Esophagus squamous epithelium (tissue), 5 donors: Measurements from ENCODE around the gene SNX8. TPM values are rescaled to one million over a fixed set of nuclear protein-coding genes. Genes with fewer than 3 reads are reported as not detected.

Experiments used
- DNase-seq: peaks from one replicate; lab custom pipeline; 2025; lab: John Stamatoyannopoulos, UW
- H3K27ac ChIP-seq, 4 donors: fragments of 200-600 bp; sonication (generic); one replicate each; pipeline ENCODE4 v1.5.1; 2016 to 2019; ENCODE audit warnings: mild to moderate bottlenecking in 1 of 4
- H3K27me3 ChIP-seq, 4 donors: fragments of 200-600 bp; sonication (generic); 1 replicate in 3 of 4; 2 replicates in 1 of 4; pipeline versions ENCODE4 v1.5.1 to v1.6.0; 2017 to 2021; ENCODE audit warnings: antibody characterized with exemption in 1 of 4
- H3K36me3 ChIP-seq, 3 donors: fragments of 200-600 bp; sonication (generic); one replicate each; pipeline ENCODE4 v1.5.1; 2016 to 2019
- H3K4me1 ChIP-seq, 3 donors: fragments of 200-600 bp; sonication (generic); one replicate each; pipeline ENCODE4 v1.5.1; 2017 to 2019
- H3K4me3 ChIP-seq, 4 donors: fragments of 200-600 bp; sonication (generic); 1 replicate in 3 of 4; 2 replicates in 1 of 4; pipeline ENCODE4 v1.5.1; 2016 to 2019; ENCODE audit warnings: mild to moderate bottlenecking in 2 of 4, moderate library complexity in 1 of 4
- H3K9me3 ChIP-seq, 3 donors: fragments of 200-600 bp; sonication (generic); one replicate each; pipeline ENCODE4 v1.5.1; 2016 to 2019
- POLR2A ChIP-seq, 4 donors: fragments of 450-650 bp; IDR thresholded peaks; one replicate each; pipeline ENCODE4 v1.6.1; 2017; ENCODE audit warnings: antibody characterized with exemption in 4 of 4, mild to moderate bottlenecking in 4 of 4, moderate library complexity in 3 of 4
- WGBS, 2 donors: methylation state at CpG; one replicate each; pipeline ENCODE4 v1.1.5; 2018; 5-methylcytosine and 5-hydroxymethylcytosine counted together
- intact Hi-C: fragments of 100-400 bp; cut with DNase I; formaldehyde crosslinking; loops from one replicate; pipeline ENCODE4 v1.15.0; 2022
- total RNA-seq, 4 donors: library from RNA; depleted of rRNA; stranded (reverse); fragments of >200 nt; gene quantifications; one replicate each; pipeline ENCODE4 v1.1.0, GENCODE V29; 2016
- TF ChIP-seq, protein P1 (sequence below), 6 experiments: fragments of 450-650 bp in 4 of 6; fragments of 200-600 bp in 2 of 6; sonication (generic) in 2 of 6; IDR thresholded peaks; one replicate each; pipeline ENCODE4 v1.5.1; 2016 to 2019; ENCODE audit warnings: antibody characterized with exemption in 6 of 6, mild to moderate bottlenecking in 4 of 6, moderate library complexity in 4 of 6
- donor health status: DM: yes; HTN: yes; CAD: no.

SNX8 gene
- total RNA-seq, 4 donors from 2014 or later, result 4.7 to 17.9 (median 12.5) TPM

- H3K27me3 ChIP-seq, result no peaks in the 10 kb centered on the region
- intact Hi-C loops, result no loop called here
- H3K27ac ChIP-seq, result no peak overlapping the region
- TF ChIP-seq, protein P1, sequence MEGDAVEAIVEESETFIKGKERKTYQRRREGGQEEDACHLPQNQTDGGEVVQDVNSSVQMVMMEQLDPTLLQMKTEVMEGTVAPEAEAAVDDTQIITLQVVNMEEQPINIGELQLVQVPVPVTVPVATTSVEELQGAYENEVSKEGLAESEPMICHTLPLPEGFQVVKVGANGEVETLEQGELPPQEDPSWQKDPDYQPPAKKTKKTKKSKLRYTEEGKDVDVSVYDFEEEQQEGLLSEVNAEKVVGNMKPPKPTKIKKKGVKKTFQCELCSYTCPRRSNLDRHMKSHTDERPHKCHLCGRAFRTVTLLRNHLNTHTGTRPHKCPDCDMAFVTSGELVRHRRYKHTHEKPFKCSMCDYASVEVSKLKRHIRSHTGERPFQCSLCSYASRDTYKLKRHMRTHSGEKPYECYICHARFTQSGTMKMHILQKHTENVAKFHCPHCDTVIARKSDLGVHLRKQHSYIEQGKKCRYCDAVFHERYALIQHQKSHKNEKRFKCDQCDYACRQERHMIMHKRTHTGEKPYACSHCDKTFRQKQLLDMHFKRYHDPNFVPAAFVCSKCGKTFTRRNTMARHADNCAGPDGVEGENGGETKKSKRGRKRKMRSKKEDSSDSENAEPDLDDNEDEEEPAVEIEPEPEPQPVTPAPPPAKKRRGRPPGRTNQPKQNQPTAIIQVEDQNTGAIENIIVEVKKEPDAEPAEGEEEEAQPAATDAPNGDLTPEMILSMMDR (IDR thresholded peaks at IDR 0.05), result no peak
- H3K9me3 ChIP-seq, result no peaks in the 10 kb centered on the region
- WGBS, 2 donors, result 62 to 66% methylated on average over 3 to 6 of the region's 10 CpGs
- H3K36me3 ChIP-seq, result peaks cover 0 to 50% (median under 1%) of the 10 kb centered on the region in 3 donors
- DNase-seq, result no peak
- peaks cover 0 to 18% (median 7%) of the 10 kb centered on the region in 3 donors for H3K4me1 ChIP-seq
- H3K4me3 ChIP-seq, result no peak overlapping the region
Observed at GRCh38 chr7:2251381-2251780, 62.9 kb downstream of the SNX8 start.

GRCh38 chr7:2249744-2250323, 64.4 kb downstream of the SNX8 start:
- H3K4me3 ChIP-seq, result no peak overlapping the region
- peak overlapping the region in 3 of 4 donors; percentile 34 to 69 (median 57) for H3K27ac ChIP-seq
- 73% methylated on average over 8 of the region's 27 CpGs; no CpG with 5 or more reads in 1 of the 2 donors for WGBS, 2 donors
- no peaks in the 10 kb centered on the region for H3K27me3 ChIP-seq
- H3K9me3 ChIP-seq, result no peaks in the 10 kb centered on the region
- TF ChIP-seq, protein P1 (IDR thresholded peaks at IDR 0.05), result no peak
- TF ChIP-seq POLR2A (IDR thresholded peaks at IDR 0.05), result no peak
- H3K4me1 ChIP-seq, result peaks cover 0 to 18% (median 7%) of the 10 kb centered on the region in 3 donors
- intact Hi-C loops, result loop anchor here (10.0 kb wide), 1 partner anchor 105 kb away; the partner anchor contains the start of gene EIF3B
- peaks cover 0 to 34% (median 0%) of the 10 kb centered on the region in 3 donors for H3K36me3 ChIP-seq
- no peak for DNase-seq

- intact Hi-C loops, result loop anchor here (10.0 kb wide), 1 partner anchor 106 kb away; the partner anchor contains the start of gene EIF3B
- TF ChIP-seq, protein P1 (IDR thresholded peaks at IDR 0.05), result peak in 1 of 6 experiments; percentile 8
- TF ChIP-seq POLR2A (IDR thresholded peaks at IDR 0.05), result no peak
Observed at GRCh38 chr7:2248984-2249694, 65.1 kb downstream of the SNX8 start.

GRCh38 chr7:2247141-2247995, 66.9 kb downstream of the SNX8 start:
- Histone ChIP-seq H3K27me3 (no peaks in the 10 kb centered on the region), H3K4me3 (no peak overlapping the region), H3K4me1 (peaks cover 7 to 29% (median 7%) of the 10 kb centered on the region in 3 donors), H3K9me3 (no peaks in the 10 kb centered on the region), H3K36me3 (peaks cover 0 to 17% (median 0%) of the 10 kb centered on the region in 3 donors), H3K27ac (no peak overlapping the region)
- TF ChIP-seq, protein P1 (IDR thresholded peaks at IDR 0.05), result peak; percentile 26 to 52 (median 34)
- TF ChIP-seq POLR2A (IDR thresholded peaks at IDR 0.05), result no peak
- no peak for DNase-seq
- intact Hi-C loops, result loop anchor here (10.0 kb wide), 1 partner anchor 107 kb away; the partner anchor contains the start of gene EIF3B
- WGBS, 2 donors, result 73 to 89% methylated on average over 25 to 27 of the region's 36 CpGs

More at GRCh38 chr7:2248984-2249694, 65.1 kb downstream of the SNX8 start:
- peaks cover 0 to 18% (median 7%) of the 10 kb centered on the region in 3 donors for H3K4me1 ChIP-seq
- peak overlapping the region in 3 of 4 donors; percentile 34 to 69 (median 57) for H3K27ac ChIP-seq
- no peak overlapping the region for H3K4me3 ChIP-seq
- H3K27me3 ChIP-seq, result no peaks in the 10 kb centered on the region
- peaks cover 0 to 27% (median 0%) of the 10 kb centered on the region in 3 donors for H3K36me3 ChIP-seq
- DNase-seq, result no peak
- WGBS, 2 donors, result 22 to 52% methylated on average over 7 to 18 of the region's 24 CpGs
- no peaks in the 10 kb centered on the region for H3K9me3 ChIP-seq
